AG04449 (cell line): ENCODE results near the gene IL19.

Source experiments
- CTCF ChIA-PET: fragments of 350-600 bp; formaldehyde crosslinking; extraction: SDS; loops from one replicate; lab custom pipeline; 2021; ENCODE audit warnings: antibody characterized with exemption; lab: Yijun Ruan, JAX
- POLR2A ChIA-PET: fragments of 400-600, 350-600 bp; formaldehyde crosslinking; extraction: SDS; loops from one replicate; lab custom pipeline; 2020; ENCODE audit warnings: antibody characterized with exemption, inconsistent platforms; lab: Yijun Ruan, JAX
- DNase-seq: peaks from one replicate; pipeline ENCODE4 v3.0.0-alpha.2; 2010; ENCODE audit warnings: low read depth, low spot score
- H3K4me3 ChIP-seq: 2 replicates; pipeline ENCODE4 v1.5.1; 2011; ENCODE audit warnings: low read depth, mild to moderate bottlenecking, control low read depth, low read length
- TF ChIP-seq, protein P1 (sequence below): IDR thresholded peaks from one replicate; pipeline ENCODE4 v1.5.1; 2011; ENCODE audit warnings: mild to moderate bottlenecking, moderate library complexity, low read length, control low read depth, inconsistent platforms; ENCODE audit not compliant: insufficient read depth; ENCODE audit errors: missing control alignments

Gene IL19

DNA sequence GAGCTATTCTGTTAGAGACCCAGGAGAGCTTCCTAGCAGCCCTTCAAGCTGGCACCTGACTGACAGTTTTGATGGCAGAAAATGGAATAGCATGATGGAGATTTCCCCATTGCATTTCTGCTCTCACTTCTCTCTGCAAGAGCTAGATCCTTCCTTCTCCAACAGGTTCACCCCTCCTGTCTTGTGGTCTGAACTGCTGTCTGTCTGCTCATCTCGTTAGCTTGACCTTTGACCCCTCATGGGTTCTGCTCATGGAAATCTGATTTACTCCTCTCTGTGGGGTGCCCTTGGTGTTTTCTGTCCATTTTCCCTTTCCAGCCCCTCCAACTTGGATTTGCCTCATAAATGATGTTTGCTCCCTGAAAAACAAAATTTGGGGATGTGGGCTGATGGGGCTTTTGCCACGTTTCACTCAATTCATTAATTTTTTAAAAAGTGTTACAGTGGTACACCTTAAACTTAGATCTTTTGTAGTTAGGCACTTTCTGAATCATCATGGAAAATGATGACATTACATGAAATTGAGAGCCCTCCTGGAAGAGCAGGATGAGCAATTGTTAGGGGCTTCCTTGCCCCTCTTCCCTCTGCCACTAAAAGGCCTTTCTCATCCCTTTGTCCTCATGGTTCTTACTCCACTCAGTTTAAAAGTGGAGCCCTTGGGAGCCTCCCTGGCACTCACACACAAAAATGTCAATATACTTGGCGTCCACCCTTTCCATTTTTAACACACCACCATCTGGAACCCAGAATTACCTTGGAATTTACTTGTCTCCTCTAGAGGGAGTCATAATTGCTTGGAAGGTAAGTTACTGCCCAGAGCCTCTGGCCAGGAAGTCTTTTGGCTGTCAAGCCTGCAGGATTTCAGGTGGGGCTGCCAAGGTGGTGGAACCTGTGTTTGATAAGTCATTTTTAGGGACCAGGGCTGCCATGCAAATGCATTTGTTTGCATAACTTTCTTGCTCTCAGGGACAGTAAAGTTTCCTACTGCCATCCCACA lies 31.9 kb upstream of the IL19 start:
- DNase-seq = no peak
- ChIA-PET CTCF (interaction anchor here (0.8 to 21.1 kb wide), 18 partner anchors 6 to 179 kb away, joined by 3 to 490 read pairs (median 6); partner anchors contain the start of gene FCMR), POLR2A (no interaction called here)
- H3K4me3 ChIP-seq = no peak overlapping the region
- TF ChIP-seq, protein P1, sequence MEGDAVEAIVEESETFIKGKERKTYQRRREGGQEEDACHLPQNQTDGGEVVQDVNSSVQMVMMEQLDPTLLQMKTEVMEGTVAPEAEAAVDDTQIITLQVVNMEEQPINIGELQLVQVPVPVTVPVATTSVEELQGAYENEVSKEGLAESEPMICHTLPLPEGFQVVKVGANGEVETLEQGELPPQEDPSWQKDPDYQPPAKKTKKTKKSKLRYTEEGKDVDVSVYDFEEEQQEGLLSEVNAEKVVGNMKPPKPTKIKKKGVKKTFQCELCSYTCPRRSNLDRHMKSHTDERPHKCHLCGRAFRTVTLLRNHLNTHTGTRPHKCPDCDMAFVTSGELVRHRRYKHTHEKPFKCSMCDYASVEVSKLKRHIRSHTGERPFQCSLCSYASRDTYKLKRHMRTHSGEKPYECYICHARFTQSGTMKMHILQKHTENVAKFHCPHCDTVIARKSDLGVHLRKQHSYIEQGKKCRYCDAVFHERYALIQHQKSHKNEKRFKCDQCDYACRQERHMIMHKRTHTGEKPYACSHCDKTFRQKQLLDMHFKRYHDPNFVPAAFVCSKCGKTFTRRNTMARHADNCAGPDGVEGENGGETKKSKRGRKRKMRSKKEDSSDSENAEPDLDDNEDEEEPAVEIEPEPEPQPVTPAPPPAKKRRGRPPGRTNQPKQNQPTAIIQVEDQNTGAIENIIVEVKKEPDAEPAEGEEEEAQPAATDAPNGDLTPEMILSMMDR = peak; percentile 20

GRCh38 chr1:206739411-206740076 lies 31.0 kb upstream of the IL19 start:
- POLR2A ChIA-PET = no interaction called here
- no peak for DNase-seq
- TF ChIP-seq, protein P1 = no peak
- no peak overlapping the region for H3K4me3 ChIP-seq
- CTCF ChIA-PET = interaction anchor here (0.9 to 7.2 kb wide), 14 partner anchors 7 to 175 kb away, joined by 3 to 53 read pairs (median 5); no protein-coding TSS in a partner anchor

GRCh38 chr1:206741142-206741701 lies 29.4 kb upstream of the IL19 start:
- TF ChIP-seq, protein P1 = no peak
- H3K4me3 ChIP-seq = no peak overlapping the region
- ChIA-PET POLR2A (no interaction called here), CTCF (interaction anchor here (0.7 to 7.2 kb wide), 12 partner anchors 8 to 241 kb away, joined by 3 to 53 read pairs (median 6); no protein-coding TSS in a partner anchor)
- no peak for DNase-seq

GRCh38 chr1:206742719-206743383 lies 27.7 kb upstream of the IL19 start:
- TF ChIP-seq, protein P1 = no peak
- POLR2A ChIA-PET = no interaction called here
- CTCF ChIA-PET = interaction anchor here (1.1 to 7.2 kb wide), 4 partner anchors 10 to 170 kb away, joined by 3 to 41 read pairs (median 16); no protein-coding TSS in a partner anchor
- DNase-seq = no peak
- H3K4me3 ChIP-seq = no peak overlapping the region

- DNase-seq = no peak
- TF ChIP-seq, protein P1 = no peak
- H3K4me3 ChIP-seq = no peak overlapping the region
- CTCF ChIA-PET = interaction anchor here (0.9 to 7.2 kb wide), 9 partner anchors 8 to 168 kb away, joined by 3 to 41 read pairs (median 7); partner anchors contain the start of gene DYRK3
- POLR2A ChIA-PET = no interaction called here
These were observed 25.9 kb upstream of the IL19 start for GRCh38 chr1:206744683-206745082.
